A673 (cell line): ENCODE data around the gene SRSF5. TPM values are rescaled to one million over a fixed set of nuclear protein-coding genes. Genes with fewer than 3 reads are reported as not detected.

Source experiments
- BruUV-seq: library from RNA; stranded (reverse); fragments of 400-500 nt; replicated peaks from 2 replicates; lab custom pipeline; 2021; lab: Mats Ljungman, UMichigan
- CTCF ChIA-PET: fragments of 300-600 bp; sonication (Branson Sonifier 250); formaldehyde crosslinking; loops from one replicate; lab custom pipeline; 2022; ENCODE audit warnings: antibody characterized with exemption; lab: Charles Lee
- POLR2A ChIA-PET: fragments of 300-600 bp; sonication (Branson Sonifier 250); formaldehyde crosslinking; loops from one replicate; lab custom pipeline; 2022; ENCODE audit warnings: antibody characterized with exemption; ENCODE audit not compliant: low non-redundant PET; lab: Charles Lee
- DNase-seq: peaks from one replicate; pipeline ENCODE4 v3.0.0-alpha.2; 2015; ENCODE audit warnings: low spot score
- H3K27ac ChIP-seq: fragments of 200-600 bp; sonication (generic); 2 replicates; pipeline ENCODE4 v1.5.1; 2016; ENCODE audit warnings: mixed run types, low read depth, mild to moderate bottlenecking, mixed read lengths, antibody characterized with exemption, low read length; ENCODE audit not compliant: poor library complexity, severe bottlenecking
- H3K27me3 ChIP-seq: fragments of 200-600 bp; sonication (generic); replicated peaks from 2 replicates; pipeline ENCODE4 v1.6.1; 2017; ENCODE audit warnings: mixed run types, low read depth, mild to moderate bottlenecking, mixed read lengths, antibody characterized with exemption, low read length; ENCODE audit not compliant: insufficient read depth, poor library complexity
- H3K36me3 ChIP-seq: fragments of 200-600 bp; sonication (generic); 2 replicates; pipeline ENCODE4 v1.6.1; 2016; ENCODE audit warnings: mixed run types, mild to moderate bottlenecking, mixed read lengths, antibody characterized with exemption, low read length; ENCODE audit not compliant: insufficient read depth, poor library complexity, severe bottlenecking
- H3K4me1 ChIP-seq: fragments of 200-600 bp; sonication (generic); 2 replicates; pipeline ENCODE4 v1.6.1; 2017; ENCODE audit warnings: mixed run types, mild to moderate bottlenecking, mixed read lengths, antibody characterized with exemption, low read length; ENCODE audit not compliant: insufficient read depth, poor library complexity, severe bottlenecking
- H3K4me3 ChIP-seq: fragments of 200-600 bp; sonication (generic); 2 replicates; pipeline ENCODE4 v1.5.1; 2016; ENCODE audit warnings: low read depth, mixed run types, mild to moderate bottlenecking, mixed read lengths, low read length; ENCODE audit not compliant: poor library complexity, severe bottlenecking
- H3K9me3 ChIP-seq: fragments of 200-600 bp; sonication (generic); 2 replicates; pipeline ENCODE4 v1.6.1; 2016; ENCODE audit warnings: mixed run types, low read depth, mild to moderate bottlenecking, mixed read lengths, antibody characterized with exemption, low read length; ENCODE audit not compliant: poor library complexity, severe bottlenecking
- CTCF ChIP-seq: fragments of 300-800, 200-600 bp; sonication (generic); conservative IDR thresholded peaks from 2 replicates; pipeline ENCODE4 v1.5.1; 2017; ENCODE audit warnings: low read depth, mild to moderate bottlenecking, antibody characterized with exemption, low read length, moderate library complexity, mixed read lengths
- EZH2 ChIP-seq: fragments of 200-600 bp; sonication (generic); IDR thresholded peaks from 2 replicates; pipeline ENCODE4 v1.6.1; 2017; ENCODE audit warnings: borderline replicate concordance, low read depth, mild to moderate bottlenecking, mixed read lengths, antibody characterized with exemption, low read length; ENCODE audit not compliant: poor library complexity, severe bottlenecking
- intact Hi-C: fragments of 100-400 bp; cut with micrococcal nuclease; formaldehyde crosslinking; loops from one replicate; pipeline ENCODE4 v1.10.0; 2022; ENCODE audit not compliant: unreplicated experiment
- total RNA-seq: library from RNA; stranded (reverse); gene quantifications from 2 replicates; pipeline ENCODE4 v1.2.3, GENCODE V29; 2021

The SRSF5 gene
- total RNA-seq, 1 experiment from 2014 or later: 324 TPM

- Histone ChIP-seq H3K4me1 (no peaks in the 10 kb centered on the region), H3K27ac (no peak overlapping the region), H3K4me3 (no peak overlapping the region), H3K27me3 (no peaks in the 10 kb centered on the region), H3K36me3 (no peaks in the 10 kb centered on the region), H3K9me3 (no peaks in the 10 kb centered on the region)
- TF ChIP-seq CTCF (no peak), EZH2 (no peak)
- BruUV-seq: no TSS peak
- intact Hi-C loops: no loop called here
- CTCF ChIA-PET: no interaction called here
- no peak for DNase-seq
- POLR2A ChIA-PET: no interaction called here
Observed at GRCh38 chr14:69752773-69753172, 14.2 kb upstream of the SRSF5 start.

- intact Hi-C loops: no loop called here
Observed at GRCh38 chr14:69753860-69754259, 13.1 kb upstream of the SRSF5 start.

GRCh38 chr14:69754487-69754886 lies 12.5 kb upstream of the SRSF5 start:
- no peak for TF ChIP-seq CTCF
- TF ChIP-seq EZH2: no peak
- ChIA-PET CTCF (no interaction called here), POLR2A (interaction anchor here (0.7 kb wide), 1 partner anchor 591 kb away, joined by 7 read pairs; no protein-coding TSS in a partner anchor)
- no TSS peak for BruUV-seq
- no peaks in the 10 kb centered on the region for H3K4me1 ChIP-seq
- no peaks in the 10 kb centered on the region for H3K27me3 ChIP-seq
- DNase-seq: no peak
- no peak overlapping the region for H3K27ac ChIP-seq
- H3K4me3 ChIP-seq: no peak overlapping the region
- intact Hi-C loops: no loop called here
- no peaks in the 10 kb centered on the region for H3K36me3 ChIP-seq
- no peaks in the 10 kb centered on the region for H3K9me3 ChIP-seq

More at GRCh38 chr14:69753860-69754259, 13.1 kb upstream of the SRSF5 start:
- H3K27me3 ChIP-seq: no peaks in the 10 kb centered on the region
- BruUV-seq: no TSS peak
- H3K4me3 ChIP-seq: no peak overlapping the region
- CTCF ChIA-PET: interaction anchor here (0.6 kb wide), 1 partner anchor 169 kb away, joined by 3 read pairs; no protein-coding TSS in a partner anchor
- H3K27ac ChIP-seq: no peak overlapping the region
- no peaks in the 10 kb centered on the region for H3K9me3 ChIP-seq
- no peaks in the 10 kb centered on the region for H3K4me1 ChIP-seq
- no peaks in the 10 kb centered on the region for H3K36me3 ChIP-seq
- peak; percentile 61 for DNase-seq
- POLR2A ChIA-PET: interaction anchor here (0.6 kb wide), 1 partner anchor 13 kb away, joined by 8 read pairs; the partner anchor contains the start of gene SRSF5
- TF ChIP-seq EZH2: no peak
- no peak for TF ChIP-seq CTCF
